BE2C (cell line): Measurements from ENCODE around the gene PLPP4.

ENCODE experiments used
- DNase-seq: peaks from one replicate; pipeline ENCODE4 v3.0.0-alpha.2; 2020
- H3K27me3 ChIP-seq: fragments of 250-450 bp; sonication (Bioruptor Pico); 2 replicates; pipeline ENCODE4 v1.5.1; 2020; ENCODE audit warnings: mild to moderate bottlenecking
- H3K36me3 ChIP-seq: fragments of 250-450 bp; sonication (Bioruptor Pico); 2 replicates; pipeline ENCODE4 v1.5.1; 2020; ENCODE audit warnings: mild to moderate bottlenecking
- H3K4me1 ChIP-seq: fragments of 250-450 bp; sonication (Bioruptor Pico); 2 replicates; pipeline ENCODE4 v1.5.1; 2020
- H3K4me3 ChIP-seq: 2 replicates; pipeline ENCODE4 v1.5.1; 2011; ENCODE audit warnings: low read depth, low read length
- H3K9me3 ChIP-seq: fragments of 250-450 bp; sonication (Bioruptor Pico); 2 replicates; pipeline ENCODE4 v1.5.1; 2020
- CTCF ChIP-seq: IDR thresholded peaks from 2 replicates; pipeline ENCODE4 v1.5.1; 2012; ENCODE audit warnings: mild to moderate bottlenecking, low read depth, low read length

Gene PLPP4

GRCh38 chr10:120570418-120570817 lies 113.4 kb downstream of the PLPP4 start:
- no peak for TF ChIP-seq CTCF
- Histone ChIP-seq H3K4me1 (no peaks in the 10 kb centered on the region), H3K9me3 (no peaks in the 10 kb centered on the region), H3K4me3 (no peak overlapping the region), H3K36me3 (no peaks in the 10 kb centered on the region), H3K27me3 (no peaks in the 10 kb centered on the region)
- no peak for DNase-seq

- H3K4me3 ChIP-seq, result no peak overlapping the region
- H3K36me3 ChIP-seq, result no peaks in the 10 kb centered on the region
- no peak for DNase-seq
- no peaks in the 10 kb centered on the region for H3K27me3 ChIP-seq
- TF ChIP-seq CTCF, result no peak
- H3K9me3 ChIP-seq, result no peaks in the 10 kb centered on the region
- no peaks in the 10 kb centered on the region for H3K4me1 ChIP-seq
Measured at GRCh38 chr10:120571266-120571665, 114.2 kb downstream of the PLPP4 start.

GRCh38 chr10:120572307-120572706 lies 115.3 kb downstream of the PLPP4 start:
- no peak for TF ChIP-seq CTCF
- Histone ChIP-seq H3K36me3 (no peaks in the 10 kb centered on the region), H3K9me3 (no peaks in the 10 kb centered on the region), H3K4me3 (no peak overlapping the region), H3K4me1 (no peaks in the 10 kb centered on the region), H3K27me3 (no peaks in the 10 kb centered on the region)
- no peak for DNase-seq

GRCh38 chr10:120573355-120573754 lies 116.3 kb downstream of the PLPP4 start:
- H3K4me1 ChIP-seq, result no peaks in the 10 kb centered on the region
- no peaks in the 10 kb centered on the region for H3K27me3 ChIP-seq
- H3K9me3 ChIP-seq, result no peaks in the 10 kb centered on the region
- H3K36me3 ChIP-seq, result no peaks in the 10 kb centered on the region
- DNase-seq, result no peak
- no peak for TF ChIP-seq CTCF
- no peak overlapping the region for H3K4me3 ChIP-seq

- Histone ChIP-seq H3K9me3 (no peaks in the 10 kb centered on the region), H3K36me3 (no peaks in the 10 kb centered on the region), H3K27me3 (no peaks in the 10 kb centered on the region), H3K4me3 (no peak overlapping the region), H3K4me1 (no peaks in the 10 kb centered on the region)
- DNase-seq, result no peak
- TF ChIP-seq CTCF, result no peak
Measured at GRCh38 chr10:120574981-120575380, 118.0 kb downstream of the PLPP4 start.

GRCh38 chr10:120575411-120575810 lies 118.4 kb downstream of the PLPP4 start:
- no peaks in the 10 kb centered on the region for H3K36me3 ChIP-seq
- no peak for TF ChIP-seq CTCF
- H3K4me3 ChIP-seq, result no peak overlapping the region
- no peaks in the 10 kb centered on the region for H3K27me3 ChIP-seq
- no peak for DNase-seq
- H3K4me1 ChIP-seq, result no peaks in the 10 kb centered on the region
- no peaks in the 10 kb centered on the region for H3K9me3 ChIP-seq
